HK-2 (cell line): ENCODE measurements around the gene DIP2A.
"Not testable (repeated sequence)": the region's sequence is repeated elsewhere in the genome, so short reads cannot be mapped to it uniquely, and the experiment has no call there.

Experiments
- DNase-seq: peaks from one replicate; pipeline ENCODE4 v3.0.0-alpha.2; 2018; ENCODE audit not compliant: unreplicated experiment

Gene DIP2A

DNA sequence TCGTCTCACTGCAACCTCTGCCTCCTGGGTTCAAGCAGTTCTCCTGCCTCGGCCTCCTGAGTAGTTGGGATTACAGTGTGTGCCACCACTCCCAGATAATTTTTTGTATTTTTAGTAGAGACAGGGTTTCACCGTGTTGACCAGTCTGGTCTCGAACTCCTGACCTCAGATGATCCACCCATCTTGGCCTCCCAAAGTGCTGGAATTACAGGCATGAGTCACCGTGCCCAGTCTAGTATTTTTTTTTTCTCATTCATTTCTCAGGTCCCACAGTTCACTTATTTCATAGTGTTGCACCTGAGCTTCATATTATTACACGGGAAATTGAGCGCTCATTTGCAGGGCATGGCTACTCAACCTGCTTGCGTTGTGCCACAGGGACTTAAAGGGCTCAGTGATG lies 68.7 kb downstream of the DIP2A start:
- DNase-seq: not testable (repeated sequence)

DNA sequence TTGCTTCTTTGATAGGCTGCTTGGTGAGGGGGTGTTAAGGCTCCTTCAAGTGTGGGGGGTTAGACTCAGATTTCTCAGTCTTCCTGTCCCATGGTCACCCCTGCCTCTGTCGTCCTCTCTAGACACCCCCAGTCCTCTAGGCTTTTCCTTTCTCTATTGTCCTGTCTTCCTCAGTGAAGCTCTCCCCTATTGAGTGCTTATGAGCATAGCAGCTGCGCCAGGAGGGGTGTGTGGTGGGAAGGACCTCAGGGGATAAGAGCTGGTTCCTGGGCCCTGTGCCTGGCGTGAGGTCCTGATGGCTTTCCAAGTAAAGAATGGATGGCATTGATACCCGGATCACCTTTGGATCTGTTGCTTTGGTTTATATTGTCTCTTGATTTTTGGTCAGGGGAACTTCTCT lies 69.1 kb downstream of the DIP2A start:
- DNase-seq: no peak

DNA sequence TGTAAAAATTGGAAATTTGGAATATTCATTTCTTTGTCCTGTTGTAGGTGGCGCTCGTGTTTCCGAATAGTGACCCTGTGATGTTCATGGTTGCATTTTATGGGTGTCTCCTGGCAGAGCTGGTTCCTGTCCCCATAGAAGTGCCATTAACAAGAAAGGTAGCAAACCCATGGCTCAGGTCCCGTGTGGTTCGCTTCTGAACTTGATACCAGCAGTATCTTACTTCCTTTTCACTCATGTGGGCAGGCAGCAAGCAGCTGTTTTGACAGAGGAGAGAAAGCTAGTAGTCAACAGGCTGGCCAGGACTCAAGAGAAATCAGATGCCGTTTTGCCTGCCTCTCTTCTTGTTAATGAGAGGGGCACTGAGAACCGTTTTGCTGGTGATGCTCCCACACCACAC lies 73.4 kb downstream of the DIP2A start:
- DNase-seq: no peak

- DNase-seq: no peak
Measured at GRCh38 chr21:46537026-46537425, 78.3 kb downstream of the DIP2A start.

- DNase-seq: no peak
Measured at GRCh38 chr21:46538262-46538661, 79.6 kb downstream of the DIP2A start.

GRCh38 chr21:46538851-46539666 lies 80.4 kb downstream of the DIP2A start:
- DNase-seq: no peak

DNA sequence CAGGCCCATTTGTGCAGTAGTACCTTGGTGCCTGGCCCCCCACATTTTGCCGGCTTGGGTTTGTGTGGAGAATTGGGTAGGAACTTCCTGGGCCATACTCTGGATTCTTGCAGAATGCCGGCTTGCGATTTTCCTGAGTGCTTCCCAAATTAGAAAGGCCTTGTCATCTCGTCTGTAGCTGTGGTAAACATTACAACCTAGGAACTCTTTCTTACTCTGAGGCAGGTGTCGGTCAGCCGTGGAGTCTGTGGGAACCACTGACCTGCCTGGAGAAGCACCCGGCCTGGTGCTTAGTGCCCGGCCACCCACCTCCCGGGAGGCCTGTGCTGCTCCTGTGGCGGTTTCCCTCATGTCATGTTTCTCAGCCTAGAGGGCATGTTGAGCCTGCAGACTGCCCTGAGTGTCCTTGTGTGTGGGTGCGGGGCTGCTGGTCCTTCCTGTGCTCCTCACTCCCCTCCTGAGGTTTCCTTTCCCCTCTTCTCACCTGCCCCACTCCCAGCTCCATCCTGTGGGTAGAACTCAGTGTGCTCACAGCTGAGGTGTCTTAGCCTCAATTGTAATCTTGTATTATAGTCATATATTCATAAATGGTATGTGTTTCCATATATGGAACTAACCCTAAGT lies 81.5 kb downstream of the DIP2A start:
- no peak for DNase-seq

DNA sequence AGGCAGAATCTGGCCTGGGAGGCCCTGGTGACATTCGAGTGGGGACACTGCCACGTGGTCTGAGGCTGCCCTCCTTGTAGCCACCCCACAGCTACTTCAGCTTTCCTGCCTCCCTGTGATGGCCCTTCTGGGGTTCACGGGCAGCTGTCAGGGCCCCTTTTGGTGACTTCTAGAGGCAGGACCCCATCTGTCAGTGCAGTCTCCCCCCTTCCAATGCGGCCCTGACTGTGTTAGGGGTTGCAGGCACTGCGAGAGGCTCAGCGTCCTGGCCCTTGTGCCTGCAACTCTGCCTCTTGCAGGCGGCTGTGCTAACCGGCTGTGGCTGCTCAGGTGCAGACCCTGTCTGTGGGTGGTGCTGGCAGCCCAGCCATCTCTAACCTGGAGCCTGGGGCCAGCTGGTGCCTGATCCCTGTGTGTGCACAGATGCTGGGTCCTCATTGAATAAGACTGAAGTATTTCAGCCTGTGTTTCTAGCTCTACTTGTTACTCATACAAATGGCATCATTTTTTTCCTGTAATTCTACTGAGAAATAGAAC lies 84.0 kb downstream of the DIP2A start:
- DNase-seq: no peak

DNA sequence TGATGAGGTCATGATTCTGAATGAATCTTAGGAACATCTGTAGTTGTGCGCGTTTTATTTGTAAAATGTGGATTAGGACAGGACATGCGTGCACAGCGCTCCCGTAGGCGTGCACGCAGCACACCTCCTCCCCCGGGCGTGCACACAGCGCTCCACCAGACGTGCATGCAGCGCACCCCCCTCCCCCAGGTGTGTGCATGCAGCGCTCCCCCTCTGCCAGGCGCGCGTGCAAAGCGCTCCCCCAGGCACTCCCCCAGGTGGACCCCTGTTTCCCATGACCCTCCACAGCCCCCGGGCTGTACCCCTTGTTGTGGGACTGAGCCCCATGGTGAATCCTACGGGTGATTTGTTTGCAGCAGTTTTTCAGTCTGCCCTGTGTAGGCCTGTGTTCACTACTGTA lies 84.6 kb downstream of the DIP2A start:
- DNase-seq: no peak

GRCh38 chr21:46544003-46544402 lies 85.3 kb downstream of the DIP2A start:
- DNase-seq: no peak

- DNase-seq: no peak
Measured at GRCh38 chr21:46544824-46545223, 86.1 kb downstream of the DIP2A start.

DNA sequence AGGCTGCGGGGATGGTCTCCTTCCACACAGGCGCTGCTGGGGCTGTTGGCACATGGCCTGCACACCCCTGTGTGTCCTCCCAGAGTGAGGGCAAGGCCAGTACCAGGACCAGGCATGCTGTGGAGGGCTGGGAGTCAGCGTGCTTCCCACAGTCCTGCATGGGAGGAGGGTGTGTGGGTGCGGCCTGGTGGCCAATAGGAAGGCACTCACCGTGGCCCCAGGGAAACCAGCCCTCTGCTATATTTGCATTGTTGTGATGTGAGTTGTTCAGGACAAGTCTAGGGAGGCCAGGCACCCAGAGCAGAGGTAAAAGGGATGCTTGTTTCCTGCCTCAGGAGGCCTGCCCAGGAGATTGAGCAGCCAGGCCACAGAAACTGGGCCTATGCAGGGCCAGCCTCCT lies 86.7 kb downstream of the DIP2A start:
- DNase-seq: no peak

GRCh38 chr21:46545911-46546310 lies 87.2 kb downstream of the DIP2A start:
- no peak for DNase-seq

- DNase-seq: no peak
Measured at GRCh38 chr21:46546799-46547198, 88.1 kb downstream of the DIP2A start.

- no peak for DNase-seq
Measured at GRCh38 chr21:46549650-46550049, 91.0 kb downstream of the DIP2A start.

DNA sequence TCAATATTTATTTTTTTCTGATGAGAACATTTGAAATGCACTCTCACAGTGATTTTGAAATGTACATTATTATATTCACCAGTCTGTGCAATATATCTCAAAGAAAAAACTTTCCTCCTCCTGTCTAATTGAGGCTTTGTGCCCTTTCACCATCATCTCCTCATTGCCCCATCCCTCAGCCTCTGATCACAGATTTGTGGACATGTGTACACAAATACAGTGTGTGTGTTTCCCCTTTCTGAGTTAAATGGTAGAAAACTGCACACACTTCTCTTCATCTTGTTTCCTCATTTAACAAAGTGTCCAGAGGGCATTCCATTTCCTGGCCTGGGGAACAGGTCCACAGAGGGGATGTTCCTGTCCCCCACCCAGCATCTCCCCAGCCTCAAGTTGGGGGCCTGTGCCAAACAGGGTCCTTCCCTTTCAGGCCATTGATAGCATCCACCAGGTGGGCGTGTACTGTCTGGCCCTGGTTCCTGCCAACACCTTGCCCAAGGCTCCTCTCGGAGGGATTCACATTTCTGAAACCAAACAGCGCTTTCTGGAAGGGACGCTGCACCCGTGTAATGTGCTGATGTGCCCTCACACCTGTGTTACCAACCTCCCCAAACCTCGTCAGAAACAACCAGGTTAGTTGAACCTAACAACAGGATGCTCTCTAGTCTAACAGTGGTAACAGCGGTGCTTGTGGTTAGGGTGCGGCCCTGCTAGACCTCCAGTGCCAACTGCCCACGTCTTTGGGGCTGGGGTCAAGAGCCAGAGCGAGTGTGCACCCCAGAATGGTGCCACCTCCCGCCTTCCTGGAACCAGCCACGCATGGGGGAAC lies 91.6 kb downstream of the DIP2A start:
- DNase-seq: no peak

- no peak for DNase-seq
Measured at GRCh38 chr21:46551636-46552241, 93.0 kb downstream of the DIP2A start.

DNA sequence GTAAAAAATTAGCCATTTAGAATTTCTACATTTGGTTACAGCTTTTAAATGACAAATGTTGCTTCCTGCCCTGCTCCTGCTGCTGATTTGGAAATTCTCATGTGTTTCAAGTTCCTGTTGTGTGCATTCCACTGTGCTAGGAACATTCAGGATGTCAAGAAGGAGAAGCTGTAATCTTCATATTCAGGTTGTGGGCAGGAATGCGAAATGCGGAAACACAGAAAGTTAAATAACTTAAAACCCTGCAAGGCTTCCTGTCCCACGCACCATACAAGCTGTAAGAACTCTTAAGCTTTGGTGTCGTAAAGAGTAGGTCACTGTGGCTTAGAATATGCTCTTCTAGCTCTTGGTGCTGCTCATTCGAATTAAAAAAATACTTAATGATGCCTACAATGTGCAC lies 93.6 kb downstream of the DIP2A start:
- no peak for DNase-seq

DNA sequence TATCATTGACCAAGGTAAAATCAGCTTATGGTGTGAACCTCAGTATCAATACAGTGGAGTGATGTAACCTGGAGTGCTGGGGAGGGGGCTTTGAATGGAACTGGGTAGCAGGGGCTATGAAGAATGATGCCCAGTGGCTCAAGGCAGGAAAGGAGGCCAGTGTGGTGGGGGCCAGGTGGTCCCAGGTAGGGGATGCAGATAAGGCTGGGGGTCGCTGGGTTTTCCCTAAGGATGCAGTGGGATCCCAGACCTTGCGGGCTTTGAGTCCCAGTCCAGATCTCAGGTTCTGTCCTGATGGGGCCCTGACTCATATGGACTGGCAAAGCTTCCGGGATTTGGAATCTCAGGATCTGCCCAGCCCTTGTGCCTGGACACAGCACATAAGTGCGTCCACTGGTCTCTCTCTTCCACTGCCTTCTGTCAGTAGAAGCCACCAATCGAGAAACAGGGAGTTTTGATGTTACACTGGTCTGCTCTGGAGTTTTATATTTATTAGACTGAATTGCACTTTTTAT lies 94.2 kb downstream of the DIP2A start:
- no peak for DNase-seq

DNA sequence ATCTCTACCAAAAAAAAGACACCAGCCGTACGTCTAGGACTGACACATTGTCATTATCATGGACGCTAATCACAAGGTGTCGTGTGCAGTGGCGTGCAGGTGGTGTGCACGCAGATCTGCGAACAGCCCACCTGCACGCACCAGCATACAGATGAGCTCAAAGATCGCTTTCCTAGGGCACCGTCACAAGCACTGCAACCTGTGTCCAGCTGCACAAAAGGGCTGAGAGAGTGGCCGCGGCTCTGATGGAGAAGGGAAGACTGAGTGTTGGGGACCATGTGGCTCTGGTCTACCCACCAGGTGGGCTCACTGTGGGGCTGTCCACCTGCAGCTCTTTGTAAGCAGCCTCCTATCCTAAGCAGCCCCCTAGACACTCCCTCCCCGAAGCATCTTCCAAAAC lies 95.3 kb downstream of the DIP2A start:
- no peak for DNase-seq

DNA sequence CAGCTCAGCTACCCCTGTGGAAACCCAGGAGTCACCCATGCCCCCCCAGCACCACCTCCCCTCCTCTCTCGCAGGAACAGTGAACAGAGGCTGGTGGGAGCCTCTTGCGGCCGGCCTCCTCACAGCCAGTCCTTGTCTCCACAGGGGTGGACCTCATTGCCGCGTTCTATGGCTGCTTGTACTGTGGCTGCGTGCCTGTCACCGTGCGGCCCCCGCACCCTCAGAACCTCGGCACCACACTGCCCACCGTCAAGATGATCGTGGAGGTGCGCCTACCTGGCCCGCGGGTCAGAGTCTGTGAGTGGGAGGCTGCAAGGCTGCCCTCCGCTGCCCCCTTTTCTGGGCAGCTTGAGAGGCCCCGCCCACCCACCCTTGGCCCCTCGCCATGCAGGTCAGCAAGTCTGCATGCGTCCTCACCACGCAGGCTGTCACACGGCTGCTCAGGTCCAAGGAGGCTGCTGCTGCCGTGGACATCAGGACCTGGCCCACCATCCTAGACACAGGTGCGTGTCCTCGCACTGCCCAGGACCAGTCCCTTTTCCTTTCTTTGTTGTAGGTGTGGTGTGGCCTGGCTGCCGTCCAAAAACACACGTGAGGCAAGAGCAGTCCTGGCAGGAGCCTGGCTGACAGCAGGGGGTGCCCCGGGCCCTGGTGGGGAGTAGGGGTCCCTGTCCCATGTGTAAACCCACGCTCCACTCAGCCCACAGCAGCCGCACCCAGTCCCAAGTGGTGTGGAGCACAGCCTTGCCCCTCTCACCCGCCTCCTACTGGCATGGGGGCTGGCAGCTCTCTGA lies 95.9 kb downstream of the DIP2A start:
- no peak for DNase-seq
